Activated effector memory CD4-positive, alpha-beta T cell treated with anti-CD3 and anti-CD28 coated beads, Interleukin-2, amount 50 U/mL, for 16 hours (primary cell): ENCODE measurements around the gene INTS3.
"Not testable (repeated sequence)": the region's sequence is repeated elsewhere in the genome, so short reads cannot be mapped to it uniquely, and the experiment has no call there.

Experiments used
- DNase-seq: peaks from one replicate; pipeline ENCODE4 v3.0.0-alpha.2; 2020

Gene INTS3

DNA sequence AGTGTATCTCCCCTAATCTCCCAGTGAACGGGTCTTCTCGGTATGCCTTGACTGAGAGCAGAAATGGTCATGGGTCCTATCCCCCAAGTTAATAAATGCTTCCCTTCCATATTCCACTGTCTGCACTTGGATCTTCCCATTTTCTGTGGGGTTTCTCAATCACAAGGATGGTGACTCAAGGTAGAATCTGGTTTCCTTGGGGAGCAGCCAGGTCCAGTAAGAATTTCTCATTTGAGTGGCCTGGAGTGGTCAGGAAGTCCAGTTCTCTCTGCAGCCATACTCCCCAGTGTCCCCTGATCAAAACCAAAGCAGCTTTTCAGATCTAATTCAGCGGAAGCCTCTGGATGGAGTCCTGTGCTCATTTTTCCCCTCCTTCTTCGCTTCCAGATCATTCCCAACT, 32.6 kb downstream of the INTS3 start:
- DNase-seq: no peak

DNA sequence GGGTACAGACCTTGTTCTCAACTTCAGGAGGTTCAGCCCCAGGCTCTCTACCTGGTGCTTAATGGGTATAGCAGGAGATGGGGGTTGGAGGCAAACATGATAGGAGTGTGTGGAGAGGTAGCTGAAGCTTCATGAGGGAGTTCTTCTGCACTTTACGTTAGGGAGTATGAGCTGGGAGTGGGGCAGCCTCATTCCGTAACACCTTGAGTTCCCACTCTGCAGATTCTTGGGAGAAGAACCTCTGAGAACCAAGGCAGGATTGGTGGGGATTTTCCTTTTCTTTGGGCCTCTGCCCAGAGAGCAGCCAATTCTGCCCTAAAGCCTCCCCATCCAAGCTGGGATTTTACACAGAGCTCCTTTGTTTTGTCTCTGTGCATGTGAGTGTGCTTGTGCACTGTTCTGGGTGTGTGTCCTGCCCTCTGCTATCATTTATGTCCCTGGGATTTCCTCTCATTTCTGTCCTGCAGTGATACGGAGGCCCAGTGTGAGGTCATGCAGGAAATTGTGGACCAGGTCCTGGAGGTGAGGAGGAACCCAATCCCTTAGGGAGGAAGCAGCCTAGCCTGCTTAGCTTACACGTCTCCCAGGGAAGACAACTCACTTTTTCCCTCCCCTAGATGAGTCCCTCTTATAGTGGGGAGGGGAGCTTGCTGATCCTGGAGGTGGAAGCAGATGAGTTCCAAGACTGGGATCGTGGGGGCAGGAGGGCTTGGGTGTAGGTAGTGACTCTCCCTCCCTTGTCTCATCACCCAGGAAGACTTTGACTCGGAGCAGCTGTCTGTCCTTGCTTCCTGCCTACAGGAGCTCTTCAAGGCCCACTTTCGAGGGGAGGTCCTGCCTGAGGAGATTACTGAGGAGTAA, 35.7 kb downstream of the INTS3 start:
- no peak for DNase-seq

- DNase-seq: no peak
Observed at GRCh38 chr1:153764310-153764709, 36.5 kb downstream of the INTS3 start.

DNA sequence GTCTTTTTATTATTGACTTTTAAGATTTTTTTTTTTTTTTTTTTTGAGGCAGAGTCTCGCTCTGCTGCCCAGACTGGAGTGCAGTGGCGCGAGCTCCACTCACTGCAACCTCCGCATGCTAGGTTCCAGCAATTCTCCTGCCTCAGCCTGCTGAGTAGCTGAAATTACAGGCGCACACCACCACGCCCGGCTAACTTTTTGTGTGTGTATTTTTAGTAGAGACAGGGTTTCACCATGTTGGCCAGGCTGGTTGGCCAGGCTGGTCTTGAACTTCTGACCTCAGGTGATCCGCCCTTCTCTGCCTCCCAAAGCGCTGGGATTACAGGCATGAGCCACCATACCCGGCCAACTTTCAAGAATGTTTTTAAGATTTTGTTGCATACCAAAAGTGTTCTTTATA, 38.8 kb downstream of the INTS3 start:
- not testable (repeated sequence) for DNase-seq

- no peak for DNase-seq
Observed at GRCh38 chr1:153767519-153767918, 39.7 kb downstream of the INTS3 start.

DNA sequence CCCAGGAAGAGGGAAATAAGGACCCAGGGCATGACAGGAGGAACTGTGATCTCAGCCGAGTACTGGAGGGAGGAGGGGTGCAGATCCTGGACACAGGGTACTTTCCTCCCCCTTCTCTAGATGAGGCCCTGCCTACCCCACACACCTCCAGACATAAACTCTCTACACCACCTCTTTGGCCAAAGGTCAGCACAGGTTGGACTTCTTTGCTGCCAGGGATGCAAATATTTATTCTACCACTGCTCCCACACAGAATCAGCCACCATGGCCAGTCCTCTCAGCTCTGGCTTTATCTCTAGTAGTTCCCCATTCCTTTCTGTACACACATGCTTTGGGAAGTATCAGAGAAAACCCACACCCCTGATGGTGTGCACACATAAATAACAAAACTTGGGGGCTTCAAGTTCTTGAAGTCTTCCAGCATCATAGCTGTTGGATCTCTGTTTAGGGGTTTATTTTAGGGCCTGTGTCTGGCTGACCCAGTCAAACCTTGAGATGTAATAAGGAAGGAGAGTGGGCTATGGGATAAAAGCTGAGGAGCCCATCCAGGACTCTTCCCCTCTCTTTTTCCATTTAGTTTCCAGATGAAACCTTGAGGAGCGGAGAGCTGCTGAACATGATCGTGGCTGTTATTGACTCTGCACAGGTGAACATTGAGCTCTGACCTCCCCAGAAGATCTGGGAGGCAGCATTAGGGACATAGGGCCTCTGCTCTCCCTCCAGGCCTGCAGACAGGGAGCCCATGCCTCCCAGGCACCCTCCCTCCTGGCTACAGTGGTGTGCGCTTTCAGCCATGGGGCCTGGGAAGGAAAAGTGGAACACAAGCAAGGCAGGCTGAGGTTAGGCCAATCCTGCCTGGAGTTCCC, 40.7 kb downstream of the INTS3 start:
- DNase-seq: no peak

GRCh38 chr1:153769221-153769620, 41.4 kb downstream of the INTS3 start:
- no peak for DNase-seq

DNA sequence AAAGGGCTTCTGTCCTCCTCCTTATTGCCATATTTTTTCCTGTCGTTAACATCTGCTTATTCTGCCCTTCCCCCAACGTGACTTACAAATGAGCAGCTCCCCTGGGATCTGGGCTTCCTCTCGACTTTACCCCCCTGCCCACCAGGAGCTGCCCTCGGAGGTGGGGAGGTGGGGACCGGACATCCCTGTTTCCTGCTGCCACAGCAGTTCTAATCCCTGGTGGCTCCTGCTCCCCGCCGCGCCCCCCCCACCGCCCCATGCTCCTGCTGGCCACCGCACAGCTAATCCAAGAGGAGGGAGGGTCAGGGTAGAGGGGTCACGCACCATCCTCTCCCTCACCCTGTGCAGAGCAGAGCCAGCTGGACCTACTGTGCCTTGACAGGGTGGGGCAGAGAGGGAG, 42.9 kb downstream of the INTS3 start:
- no peak for DNase-seq

DNA sequence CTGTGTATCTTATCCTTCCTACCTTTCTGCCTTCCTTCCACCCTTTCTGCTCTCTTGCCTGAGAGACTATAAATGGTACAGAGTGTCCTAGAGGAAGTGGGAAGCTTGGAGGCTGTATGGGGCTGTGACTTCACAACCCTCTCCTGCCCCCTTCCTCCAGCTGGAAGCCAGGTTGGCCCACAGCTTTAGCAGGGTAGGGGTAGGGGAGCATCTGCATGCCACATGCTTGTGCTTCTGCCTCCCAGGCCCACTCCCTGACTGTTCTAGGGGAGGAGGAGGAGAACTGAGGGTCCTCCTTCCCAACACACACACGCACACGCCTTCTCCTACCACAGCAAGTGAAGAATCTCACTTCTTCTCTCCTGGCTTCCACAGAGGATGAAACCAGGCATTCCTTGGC, 43.4 kb downstream of the INTS3 start:
- no peak for DNase-seq

DNA sequence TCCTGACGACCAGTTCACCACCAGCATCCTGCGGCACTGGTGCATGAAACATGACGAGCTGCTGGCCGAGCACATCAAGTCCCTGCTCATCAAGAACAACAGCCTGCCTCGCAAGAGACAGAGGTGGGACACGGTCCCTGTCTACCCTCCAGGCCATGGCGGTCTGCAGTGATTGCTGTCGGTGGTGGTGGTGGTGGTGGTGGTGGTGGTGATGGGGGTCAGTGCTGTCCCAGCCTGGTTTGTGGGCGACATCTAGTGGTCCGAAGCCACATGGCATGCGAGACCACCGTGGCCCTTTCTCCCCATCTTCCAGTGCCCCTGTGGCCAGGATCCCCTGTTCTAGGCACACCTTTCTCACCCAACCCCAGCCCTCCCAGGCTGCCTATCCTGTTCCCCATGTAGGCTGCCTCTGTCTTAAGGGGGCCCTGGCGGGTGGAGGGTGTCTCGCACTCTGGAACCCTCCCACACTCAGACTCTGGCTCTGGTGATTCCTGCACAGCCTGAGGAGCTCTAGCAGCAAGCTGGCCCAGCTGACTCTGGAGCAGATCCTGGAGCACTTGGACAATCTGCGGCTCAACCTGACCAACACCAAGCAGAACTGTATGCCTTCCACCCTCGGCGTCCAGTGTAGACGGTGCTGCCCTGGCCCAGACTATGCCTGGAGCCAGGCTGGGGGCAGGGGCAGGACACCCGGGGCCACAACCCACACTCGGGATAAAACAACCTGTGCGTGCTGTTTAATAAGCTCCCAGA, 44.2 kb downstream of the INTS3 start:
- no peak for DNase-seq

DNA sequence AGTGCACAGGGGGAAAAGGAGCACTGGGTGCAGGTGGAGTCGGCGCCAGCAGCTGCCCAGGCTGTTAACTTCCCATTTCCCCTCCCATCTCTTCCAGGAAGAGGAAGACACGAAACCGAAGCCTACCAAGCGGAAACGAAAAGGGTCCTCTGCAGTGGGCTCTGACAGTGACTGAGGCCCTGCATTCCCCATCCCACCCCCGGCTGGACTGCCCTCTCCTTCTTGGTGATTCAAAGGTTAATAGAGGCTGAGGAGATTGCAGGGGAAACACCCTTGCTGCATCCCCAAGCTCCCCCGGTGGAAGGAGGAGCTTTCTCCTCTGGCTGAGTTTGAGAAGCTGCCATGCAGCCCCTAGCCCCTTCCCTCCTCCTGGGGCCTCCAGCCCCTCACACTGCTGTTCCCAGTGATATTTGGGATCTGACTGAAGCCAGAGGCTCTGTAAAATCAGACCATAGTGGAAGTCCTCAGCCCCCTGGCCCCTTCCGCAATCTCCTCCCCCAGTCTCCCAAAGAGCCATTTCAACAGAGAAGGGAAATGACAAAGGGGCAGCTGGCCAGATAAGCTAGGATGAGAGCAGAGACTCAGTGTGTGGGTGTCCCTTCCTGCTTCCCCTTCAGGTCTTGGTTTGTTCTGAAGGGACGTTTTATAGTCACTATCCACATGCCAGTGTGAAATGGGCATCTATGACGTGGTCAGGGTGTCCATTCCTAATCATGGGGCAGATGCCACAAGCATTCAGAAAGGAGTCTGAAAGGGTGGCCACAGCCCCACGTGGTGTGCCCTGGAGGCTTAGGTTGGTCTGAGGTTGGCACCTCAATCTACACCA, 45.5 kb downstream of the INTS3 start:
- no peak for DNase-seq

DNA sequence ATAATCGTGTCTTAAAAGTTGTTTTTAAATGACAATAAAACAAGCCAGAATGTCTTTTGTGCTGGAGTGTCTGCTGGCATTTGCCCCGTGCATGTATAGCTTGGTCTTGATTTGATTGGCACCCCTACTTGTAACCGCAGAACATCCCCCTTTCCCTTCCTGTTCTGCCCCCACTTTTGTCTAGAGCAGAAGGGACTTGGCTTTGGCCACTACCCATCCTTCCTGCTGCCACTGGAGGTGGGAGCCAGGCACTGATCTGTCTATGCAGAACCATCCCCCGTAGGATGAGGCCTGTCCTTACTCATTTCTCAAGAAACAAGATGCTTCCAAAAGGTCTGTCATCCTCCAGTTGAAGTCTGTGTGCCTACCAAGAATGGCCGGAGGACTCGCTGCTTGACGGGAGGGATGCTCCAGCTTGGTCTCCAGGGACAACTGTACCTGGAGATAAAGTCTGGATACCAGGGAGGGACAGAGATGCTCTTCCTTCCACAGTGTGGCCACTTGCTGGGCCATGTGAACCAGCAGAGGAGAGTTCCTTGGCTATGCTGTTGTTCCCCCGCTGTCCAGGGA, 46.3 kb downstream of the INTS3 start:
- DNase-seq: no peak

DNA sequence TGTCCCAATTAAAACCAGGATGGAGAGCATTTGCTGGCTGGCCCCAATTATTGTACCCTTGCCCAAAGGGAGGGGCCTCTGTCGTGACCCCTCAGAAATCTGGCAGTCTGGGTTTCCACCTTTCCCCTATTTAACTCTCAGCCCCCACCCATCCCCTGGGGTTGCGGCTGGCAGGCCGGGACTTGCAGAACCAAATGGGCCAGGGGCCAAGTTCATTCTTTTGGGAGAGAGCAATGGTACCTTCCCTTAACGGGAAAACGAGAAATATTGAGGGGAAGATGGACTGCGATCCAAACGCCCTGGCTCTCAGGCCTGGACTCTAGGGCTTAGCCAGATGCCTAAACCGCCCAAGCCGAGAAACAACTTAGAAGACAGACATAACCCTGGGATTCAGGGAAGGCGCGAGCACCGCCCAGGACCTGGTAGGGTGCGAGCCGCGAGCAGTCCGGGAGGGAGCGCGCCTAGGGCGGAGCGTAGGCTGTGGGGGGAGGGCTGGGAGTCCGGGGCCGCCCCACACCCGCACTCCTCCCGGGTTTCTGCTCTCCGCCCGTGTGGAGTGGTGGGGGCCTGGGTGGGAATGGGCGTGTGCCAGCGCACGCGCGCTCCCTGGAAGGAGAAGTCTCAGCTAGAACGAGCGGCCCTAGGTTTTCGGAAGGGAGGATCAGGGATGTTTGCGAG, 47.1 kb downstream of the INTS3 start, which contains the start of gene SLC27A3:
SLC27A3 (plus strand) TSS at position 628 of the 678 bp plus-strand sequence. CDS start 91 bp downstream, outside the sequence.
- peak; percentile 70 for DNase-seq

DNA sequence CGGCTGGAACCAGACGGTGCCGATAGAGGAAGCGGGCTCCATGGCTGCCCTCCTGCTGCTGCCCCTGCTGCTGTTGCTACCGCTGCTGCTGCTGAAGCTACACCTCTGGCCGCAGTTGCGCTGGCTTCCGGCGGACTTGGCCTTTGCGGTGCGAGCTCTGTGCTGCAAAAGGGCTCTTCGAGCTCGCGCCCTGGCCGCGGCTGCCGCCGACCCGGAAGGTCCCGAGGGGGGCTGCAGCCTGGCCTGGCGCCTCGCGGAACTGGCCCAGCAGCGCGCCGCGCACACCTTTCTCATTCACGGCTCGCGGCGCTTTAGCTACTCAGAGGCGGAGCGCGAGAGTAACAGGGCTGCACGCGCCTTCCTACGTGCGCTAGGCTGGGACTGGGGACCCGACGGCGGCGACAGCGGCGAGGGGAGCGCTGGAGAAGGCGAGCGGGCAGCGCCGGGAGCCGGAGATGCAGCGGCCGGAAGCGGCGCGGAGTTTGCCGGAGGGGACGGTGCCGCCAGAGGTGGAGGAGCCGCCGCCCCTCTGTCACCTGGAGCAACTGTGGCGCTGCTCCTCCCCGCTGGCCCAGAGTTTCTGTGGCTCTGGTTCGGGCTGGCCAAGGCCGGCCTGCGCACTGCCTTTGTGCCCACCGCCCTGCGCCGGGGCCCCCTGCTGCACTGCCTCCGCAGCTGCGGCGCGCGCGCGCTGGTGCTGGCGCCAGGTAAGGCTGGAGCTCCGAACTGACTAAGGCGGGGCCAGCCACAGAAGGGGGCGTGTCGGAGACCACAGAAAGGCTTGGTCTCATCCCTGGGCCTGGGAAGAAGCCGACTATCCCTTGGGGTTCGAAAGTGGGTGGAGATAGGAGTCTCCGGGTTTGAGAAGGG, 47.8 kb downstream of the INTS3 start:
- peak; percentile 85 for DNase-seq

- no peak for DNase-seq
Observed at GRCh38 chr1:153776352-153776751, 48.5 kb downstream of the INTS3 start.

DNA sequence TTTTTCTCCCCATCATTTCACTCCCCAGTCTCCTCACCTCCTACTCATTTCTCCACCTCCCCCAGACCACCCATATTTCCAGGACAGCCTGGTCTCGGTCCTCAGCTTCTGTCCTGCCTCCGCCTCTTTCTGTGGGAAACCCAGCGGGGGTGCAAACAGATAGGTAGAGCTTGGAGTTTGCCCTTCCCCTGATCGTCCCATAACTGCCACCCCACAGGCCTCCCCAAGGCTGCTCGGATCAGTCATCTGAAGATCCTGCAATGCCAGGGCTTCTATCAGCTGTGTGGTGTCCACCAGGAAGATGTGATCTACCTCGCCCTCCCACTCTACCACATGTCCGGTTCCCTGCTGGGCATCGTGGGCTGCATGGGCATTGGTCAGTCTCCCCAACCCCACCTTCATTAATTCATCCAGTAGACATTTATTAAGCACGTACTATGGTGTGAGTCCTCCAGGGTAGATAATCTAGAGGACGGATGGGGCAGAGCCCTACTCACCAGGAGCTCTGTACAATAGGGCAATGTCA, 49.1 kb downstream of the INTS3 start:
- no peak for DNase-seq

- no peak for DNase-seq
Observed at GRCh38 chr1:153777648-153778047, 49.8 kb downstream of the INTS3 start.

GRCh38 chr1:153778051-153778823, 50.4 kb downstream of the INTS3 start:
- DNase-seq: no peak
